HG02610 (cell line): ENCODE data around the gene RNF152.

ENCODE experiments used
- ATAC-seq: cut with Tn5 transposase; IDR thresholded peaks from one replicate; pipeline ENCODE4 v1.9.1; 2021; ENCODE audit warnings: mild to moderate bottlenecking, moderate library complexity; ENCODE audit not compliant: unreplicated experiment

Gene RNF152

GRCh38 chr18:61765097-61765496, 127.7 kb downstream of the RNF152 start:
- ATAC-seq, result no peak

- peak; percentile 60 for ATAC-seq
Measured at GRCh38 chr18:61764381-61764780, 128.4 kb downstream of the RNF152 start.

GRCh38 chr18:61761875-61762274, 130.9 kb downstream of the RNF152 start:
- ATAC-seq, result no peak
